ENCODE results near the gene POFUT2.

Gene POFUT2

GRCh38 chr21:45325206-45326168 lies 37.8 kb upstream of the POFUT2 start:
- peaks cover 24% of the 10 kb centered on the region for H3K36me3 ChIP-seq (ENCODE audit: insufficient read depth, insufficient read length, low read length)
- no peak for DNase-seq (ENCODE audit: low read depth, low spot score)
- no peak overlapping the region for H3K4me3 ChIP-seq (ENCODE audit: insufficient read length, low read depth)
- no peaks in the 10 kb centered on the region for H3K9me3 ChIP-seq (ENCODE audit: insufficient read depth, low read length)
- H3K4me1 ChIP-seq (ENCODE audit: insufficient read depth, insufficient read length), result peaks cover 62% of the 10 kb centered on the region
- TF ChIP-seq ZNF274 (IDR thresholded peaks at IDR 0.05; ENCODE audit: low read depth, low read length), result no peak
- TF ChIP-seq YY1 (IDR thresholded peaks at IDR 0.05; ENCODE audit: insufficient read depth, insufficient read length), result no peak
- TF ChIP-seq SUZ12 (IDR thresholded peaks at IDR 0.05; ENCODE audit: extremely low read depth, insufficient read depth, insufficient read length), result no peak
- no peaks in the 10 kb centered on the region for H3K27me3 ChIP-seq (ENCODE audit: insufficient read depth, insufficient read length)
- H3K9ac ChIP-seq (ENCODE audit: insufficient read length, low read depth), result no peak overlapping the region

GRCh38 chr21:45324489-45325205 lies 37.0 kb upstream of the POFUT2 start:
- Histone ChIP-seq H3K27me3 (ENCODE audit: insufficient read depth, insufficient read length) (no peaks in the 10 kb centered on the region), H3K4me1 (ENCODE audit: insufficient read depth, insufficient read length) (peaks cover 59% of the 10 kb centered on the region), H3K9me3 (ENCODE audit: insufficient read depth, low read length) (no peaks in the 10 kb centered on the region), H3K36me3 (ENCODE audit: insufficient read depth, insufficient read length, low read length) (peaks cover 24% of the 10 kb centered on the region), H3K4me3 (ENCODE audit: insufficient read length, low read depth) (no peak overlapping the region), H3K9ac (ENCODE audit: insufficient read length, low read depth) (no peak overlapping the region)
- no peak for DNase-seq (ENCODE audit: low read depth, low spot score)
- no peak for TF ChIP-seq ZNF274 (IDR thresholded peaks at IDR 0.05; ENCODE audit: low read depth, low read length)
- TF ChIP-seq YY1 (IDR thresholded peaks at IDR 0.05; ENCODE audit: insufficient read depth, insufficient read length), result no peak
- no peak for TF ChIP-seq SUZ12 (IDR thresholded peaks at IDR 0.05; ENCODE audit: extremely low read depth, insufficient read depth, insufficient read length)

GRCh38 chr21:45323487-45324311 lies 36.0 kb upstream of the POFUT2 start:
- TF ChIP-seq ZNF274 (IDR thresholded peaks at IDR 0.05; ENCODE audit: low read depth, low read length), result no peak
- TF ChIP-seq SUZ12 (IDR thresholded peaks at IDR 0.05; ENCODE audit: extremely low read depth, insufficient read depth, insufficient read length), result no peak
- no peak for TF ChIP-seq YY1 (IDR thresholded peaks at IDR 0.05; ENCODE audit: insufficient read depth, insufficient read length)
- Histone ChIP-seq H3K4me1 (ENCODE audit: insufficient read depth, insufficient read length) (peaks cover 58% of the 10 kb centered on the region), H3K36me3 (ENCODE audit: insufficient read depth, insufficient read length, low read length) (peaks cover 22% of the 10 kb centered on the region), H3K27me3 (ENCODE audit: insufficient read depth, insufficient read length) (no peaks in the 10 kb centered on the region), H3K9me3 (ENCODE audit: insufficient read depth, low read length) (no peaks in the 10 kb centered on the region), H3K4me3 (ENCODE audit: insufficient read length, low read depth) (no peak overlapping the region), H3K9ac (ENCODE audit: insufficient read length, low read depth) (peak overlapping the region; percentile 58)
- DNase-seq (ENCODE audit: low read depth, low spot score), result no peak

GRCh38 chr21:45322960-45323461 lies 35.3 kb upstream of the POFUT2 start:
- peaks cover 58% of the 10 kb centered on the region for H3K4me1 ChIP-seq (ENCODE audit: insufficient read depth, insufficient read length)
- DNase-seq (ENCODE audit: low read depth, low spot score), result no peak
- no peaks in the 10 kb centered on the region for H3K27me3 ChIP-seq (ENCODE audit: insufficient read depth, insufficient read length)
- peak overlapping the region; percentile 58 for H3K9ac ChIP-seq (ENCODE audit: insufficient read length, low read depth)
- H3K4me3 ChIP-seq (ENCODE audit: insufficient read length, low read depth), result no peak overlapping the region
- TF ChIP-seq YY1 (IDR thresholded peaks at IDR 0.05; ENCODE audit: insufficient read depth, insufficient read length), result no peak
- TF ChIP-seq SUZ12 (IDR thresholded peaks at IDR 0.05; ENCODE audit: extremely low read depth, insufficient read depth, insufficient read length), result no peak
- no peak for TF ChIP-seq ZNF274 (IDR thresholded peaks at IDR 0.05; ENCODE audit: low read depth, low read length)
- H3K9me3 ChIP-seq (ENCODE audit: insufficient read depth, low read length), result no peaks in the 10 kb centered on the region
- peaks cover 16% of the 10 kb centered on the region for H3K36me3 ChIP-seq (ENCODE audit: insufficient read depth, insufficient read length, low read length)

GRCh38 chr21:45322231-45322959 lies 34.7 kb upstream of the POFUT2 start:
- Histone ChIP-seq H3K36me3 (ENCODE audit: insufficient read depth, insufficient read length, low read length) (peaks cover 9% of the 10 kb centered on the region), H3K9me3 (ENCODE audit: insufficient read depth, low read length) (no peaks in the 10 kb centered on the region), H3K27me3 (ENCODE audit: insufficient read depth, insufficient read length) (no peaks in the 10 kb centered on the region), H3K4me1 (ENCODE audit: insufficient read depth, insufficient read length) (peaks cover 58% of the 10 kb centered on the region), H3K9ac (ENCODE audit: insufficient read length, low read depth) (peak overlapping the region; percentile 6), H3K4me3 (ENCODE audit: insufficient read length, low read depth) (no peak overlapping the region)
- DNase-seq (ENCODE audit: low read depth, low spot score), result no peak
- no peak for TF ChIP-seq ZNF274 (IDR thresholded peaks at IDR 0.05; ENCODE audit: low read depth, low read length)
- no peak for TF ChIP-seq YY1 (IDR thresholded peaks at IDR 0.05; ENCODE audit: insufficient read depth, insufficient read length)
- no peak for TF ChIP-seq SUZ12 (IDR thresholded peaks at IDR 0.05; ENCODE audit: extremely low read depth, insufficient read depth, insufficient read length)
